Mucosa of descending colon (tissue), 3 donors: ENCODE data around the gene ZFAND3. TPM values are rescaled to one million over a fixed set of nuclear protein-coding genes. Genes with fewer than 3 reads are reported as not detected.

Experiments
- ATAC-seq: fragments of 200-7000 bp; cut with Tn5 transposase; one replicate; pipeline ENCODE4 v1.9.1; 2020; ENCODE audit warnings: mild to moderate bottlenecking, moderate library complexity
- DNase-seq, 3 donors: peaks; one replicate each; pipeline ENCODE4 v3.0.0-alpha.2; 2020
- H3K36me3 ChIP-seq: fragments of 200-600 bp; one replicate; pipeline ENCODE4 v1.8.0; 2021; ENCODE audit warnings: low read depth, mild to moderate bottlenecking
- H3K4me1 ChIP-seq: fragments of 200-600 bp; one replicate; pipeline ENCODE4 v1.8.0; 2021; ENCODE audit warnings: low read depth, mild to moderate bottlenecking
- H3K4me3 ChIP-seq: fragments of 200-600 bp; one replicate; pipeline ENCODE4 v1.8.0; 2021; ENCODE audit warnings: mild to moderate bottlenecking
- H3K9me3 ChIP-seq: fragments of 200-600 bp; one replicate; pipeline ENCODE4 v1.8.0; 2021; ENCODE audit warnings: mild to moderate bottlenecking
- CTCF ChIP-seq: fragments of 200-600 bp; IDR thresholded peaks from one replicate; pipeline ENCODE4 v1.8.0; 2022; ENCODE audit warnings: antibody characterized with exemption, mild to moderate bottlenecking
- intact Hi-C, 2 donors: fragments of 100-400 bp; cut with DNase I in 1 of 2; cut with micrococcal nuclease in 1 of 2; formaldehyde crosslinking; loops; one replicate each; pipeline versions ENCODE4 v1.11.0 to v1.11.1; 2022; cut with DNase I, micrococcal nuclease
- total RNA-seq, 3 donors: library from RNA; stranded (reverse); fragmentation: NEBNext Ultra II Directional in 2 of 3; extraction: Animal tissue kit (Norgen Biotek cat#: 25700) in 2 of 3; gene quantifications; one replicate each; pipeline versions ENCODE4 v1.2.1 to v1.2.4, GENCODE V29; 2021 to 2023
- donor health status: DM: no; HTN: no; CAD: no; lungs with moderate emphysema.
- donor health status: DM: no; HTN: no; CAD: no.
- donor health status: DM: no; HTN: yes; CAD: no.

Gene ZFAND3
- total RNA-seq, 3 donors from 2014 or later: 63.9 to 84.0 (median 82.2) TPM

- no peak overlapping the region for H3K4me3 ChIP-seq
- H3K36me3 ChIP-seq: no peaks in the 10 kb centered on the region
- no peak for ATAC-seq
- H3K4me1 ChIP-seq: peaks cover 7% of the 10 kb centered on the region
- intact Hi-C loops: no loop called here
- no peak for TF ChIP-seq CTCF
- H3K9me3 ChIP-seq: peaks cover 13% of the 10 kb centered on the region
- no peak for DNase-seq
Measured at GRCh38 chr6:37971266-37971665, 151.7 kb downstream of the ZFAND3 start.

GRCh38 chr6:37971711-37972390 is 152.3 kb downstream of the ZFAND3 start:
- ATAC-seq (no peak), DNase-seq (peak in 1 of 3 donors; percentile 39)
- peaks cover 7% of the 10 kb centered on the region for H3K4me1 ChIP-seq
- peaks cover 13% of the 10 kb centered on the region for H3K9me3 ChIP-seq
- no peak overlapping the region for H3K4me3 ChIP-seq
- no peaks in the 10 kb centered on the region for H3K36me3 ChIP-seq
- intact Hi-C loops: no loop called here
- no peak for TF ChIP-seq CTCF

GRCh38 chr6:37972994-37973757 is 153.6 kb downstream of the ZFAND3 start:
- intact Hi-C loops: no loop called here
- H3K4me1 ChIP-seq: peaks cover 7% of the 10 kb centered on the region
- ATAC-seq: no peak
- no peak for TF ChIP-seq CTCF
- H3K4me3 ChIP-seq: no peak overlapping the region
- H3K9me3 ChIP-seq: peaks cover 13% of the 10 kb centered on the region
- H3K36me3 ChIP-seq: no peaks in the 10 kb centered on the region
- DNase-seq: no peak

- H3K36me3 ChIP-seq: no peaks in the 10 kb centered on the region
- H3K9me3 ChIP-seq: peaks cover 13% of the 10 kb centered on the region
- TF ChIP-seq CTCF: no peak
- intact Hi-C loops: no loop called here
- H3K4me1 ChIP-seq: peaks cover 7% of the 10 kb centered on the region
- ATAC-seq: no peak
- H3K4me3 ChIP-seq: no peak overlapping the region
- DNase-seq: no peak
Measured at GRCh38 chr6:37974381-37974780, 154.9 kb downstream of the ZFAND3 start.

GRCh38 chr6:37974943-37975342 is 155.4 kb downstream of the ZFAND3 start:
- Histone ChIP-seq H3K4me1 (peaks cover 7% of the 10 kb centered on the region), H3K36me3 (no peaks in the 10 kb centered on the region), H3K9me3 (peaks cover 13% of the 10 kb centered on the region), H3K4me3 (no peak overlapping the region)
- TF ChIP-seq CTCF: no peak
- DNase-seq: no peak
- intact Hi-C loops: no loop called here
- ATAC-seq: no peak
